ENCODE measurements around the gene HAUS3.
"Not testable (repeated sequence)": the region's sequence is repeated elsewhere in the genome, so short reads cannot be mapped to it uniquely, and the experiment has no call there.

The HAUS3 gene

DNA sequence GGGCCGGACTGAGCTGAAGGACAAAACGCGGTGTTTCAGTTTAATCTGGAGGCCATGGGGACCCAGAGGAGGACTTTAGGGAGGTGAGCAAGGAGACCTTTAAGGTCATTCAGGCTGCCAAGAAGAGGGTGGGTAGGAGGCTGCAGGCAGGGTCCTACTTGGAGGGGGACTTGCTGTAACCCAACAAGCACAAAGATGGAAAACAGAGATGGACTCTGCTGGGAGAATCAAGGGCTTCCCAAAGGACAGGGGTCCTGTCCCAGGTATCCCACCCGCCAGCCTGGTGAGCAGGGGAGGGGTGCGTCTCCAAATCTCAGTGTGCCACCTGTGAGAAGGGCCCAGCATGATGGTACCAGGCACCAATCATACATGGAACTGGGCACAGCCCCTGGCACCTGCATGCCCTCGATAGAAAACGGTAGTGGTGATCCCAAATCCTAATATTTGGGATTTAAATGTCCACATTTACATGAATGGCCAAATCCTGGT is 3.9 kb upstream of the HAUS3 start:
- no peak overlapping the region for H3K4me3 ChIP-seq (ENCODE audit: low read length)
- H3K4me1 ChIP-seq (ENCODE audit: control insufficient read depth, low read depth, low read length): no peaks in the 10 kb centered on the region
- no peak overlapping the region for H3K27ac ChIP-seq (ENCODE audit: low read length)
- no peak overlapping the region for H3K9ac ChIP-seq (ENCODE audit: low read length)
- H3K9me3 ChIP-seq (ENCODE audit: control insufficient read depth, low read depth, low read length): no peaks in the 10 kb centered on the region
- no peaks in the 10 kb centered on the region for H3K36me3 ChIP-seq (ENCODE audit: control insufficient read depth, low read depth, low read length)
- no peaks in the 10 kb centered on the region for H3K27me3 ChIP-seq (ENCODE audit: control insufficient read depth, insufficient read depth, low read length)

DNA sequence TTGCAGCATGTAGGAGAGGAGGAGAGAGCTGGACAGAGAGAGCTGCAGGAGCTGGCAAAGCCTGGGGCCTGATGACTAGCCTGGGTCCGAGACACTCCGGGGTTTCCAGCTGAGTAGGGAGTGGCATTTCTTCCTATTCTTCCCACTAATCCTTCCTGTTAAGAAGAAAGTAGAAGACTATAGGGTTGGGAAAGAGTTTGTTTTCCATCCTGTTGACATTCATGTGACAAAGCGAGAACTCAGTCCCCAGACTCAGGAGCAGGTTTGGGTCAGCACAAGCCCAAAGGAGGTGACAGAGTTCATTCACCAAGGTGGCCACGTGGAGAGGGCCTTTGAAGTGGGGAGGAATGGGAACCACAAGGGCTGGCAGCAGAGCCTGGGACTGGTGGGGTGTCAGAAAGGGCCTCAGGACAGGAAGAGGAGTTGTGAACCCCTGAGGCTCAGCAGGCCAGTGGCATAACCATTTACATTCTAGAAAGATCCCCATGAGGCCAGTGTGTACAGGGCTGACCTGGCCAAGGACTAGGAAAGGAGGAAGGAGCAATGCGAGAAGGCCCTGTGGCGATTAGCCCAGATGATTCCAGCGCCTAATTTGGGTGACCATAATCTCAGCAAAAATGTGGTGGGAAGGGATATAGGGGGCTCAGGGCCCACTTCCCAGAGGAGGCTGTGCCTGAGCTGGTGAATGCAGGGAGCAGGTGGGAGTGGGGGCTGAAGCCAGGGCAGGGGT is 3.3 kb upstream of the HAUS3 start:
- H3K9me3 ChIP-seq (ENCODE audit: control insufficient read depth, low read depth, low read length): no peaks in the 10 kb centered on the region
- H3K9ac ChIP-seq (ENCODE audit: low read length): no peak overlapping the region
- no peaks in the 10 kb centered on the region for H3K36me3 ChIP-seq (ENCODE audit: control insufficient read depth, low read depth, low read length)
- peaks cover under 1% of the 10 kb centered on the region for H3K4me1 ChIP-seq (ENCODE audit: control insufficient read depth, low read depth, low read length)
- H3K27me3 ChIP-seq (ENCODE audit: control insufficient read depth, insufficient read depth, low read length): no peaks in the 10 kb centered on the region
- no peak overlapping the region for H3K27ac ChIP-seq (ENCODE audit: low read length)
- no peak overlapping the region for H3K4me3 ChIP-seq (ENCODE audit: low read length)

DNA sequence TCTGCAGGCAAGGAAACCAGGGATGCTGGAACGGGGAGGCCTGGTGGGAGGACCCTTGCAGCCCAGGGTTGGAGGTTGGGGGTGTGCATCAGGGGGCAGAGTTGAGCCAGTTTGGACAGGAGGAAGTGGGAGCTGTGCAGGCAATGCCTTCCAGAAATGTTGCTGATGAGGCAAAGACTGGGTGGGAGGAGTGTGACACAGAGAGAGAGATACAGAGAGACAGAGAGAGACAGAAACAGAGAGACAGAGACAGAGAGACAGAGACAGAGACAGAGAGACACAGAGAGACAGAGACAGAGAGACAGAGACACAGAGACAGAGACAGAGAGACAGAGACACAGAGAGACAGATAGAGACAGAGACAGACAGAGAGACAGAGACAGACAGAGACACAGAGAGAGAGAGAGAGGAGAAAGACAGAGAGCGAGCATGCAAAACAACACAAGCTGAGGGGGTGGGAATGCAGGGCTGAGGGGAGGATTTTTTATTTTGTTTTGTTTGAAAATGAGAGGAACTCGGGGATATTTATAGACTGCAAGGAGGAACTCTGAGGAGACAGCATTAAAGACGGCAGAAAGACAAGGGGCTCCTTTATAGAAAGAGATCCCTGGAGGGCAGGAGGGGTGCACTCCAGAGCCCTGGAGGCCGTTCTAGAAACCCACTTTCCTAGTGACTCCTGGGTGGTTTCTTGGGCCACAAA is 1.9 kb upstream of the HAUS3 start:
- H3K4me1 ChIP-seq (ENCODE audit: control insufficient read depth, low read depth, low read length): peaks cover 11% of the 10 kb centered on the region
- no peaks in the 10 kb centered on the region for H3K9me3 ChIP-seq (ENCODE audit: control insufficient read depth, low read depth, low read length)
- H3K4me3 ChIP-seq (ENCODE audit: low read length): no peak overlapping the region
- no peaks in the 10 kb centered on the region for H3K27me3 ChIP-seq (ENCODE audit: control insufficient read depth, insufficient read depth, low read length)
- no peak overlapping the region for H3K9ac ChIP-seq (ENCODE audit: low read length)
- peaks cover 6% of the 10 kb centered on the region for H3K36me3 ChIP-seq (ENCODE audit: control insufficient read depth, low read depth, low read length)
- no peak overlapping the region for H3K27ac ChIP-seq (ENCODE audit: low read length)

DNA sequence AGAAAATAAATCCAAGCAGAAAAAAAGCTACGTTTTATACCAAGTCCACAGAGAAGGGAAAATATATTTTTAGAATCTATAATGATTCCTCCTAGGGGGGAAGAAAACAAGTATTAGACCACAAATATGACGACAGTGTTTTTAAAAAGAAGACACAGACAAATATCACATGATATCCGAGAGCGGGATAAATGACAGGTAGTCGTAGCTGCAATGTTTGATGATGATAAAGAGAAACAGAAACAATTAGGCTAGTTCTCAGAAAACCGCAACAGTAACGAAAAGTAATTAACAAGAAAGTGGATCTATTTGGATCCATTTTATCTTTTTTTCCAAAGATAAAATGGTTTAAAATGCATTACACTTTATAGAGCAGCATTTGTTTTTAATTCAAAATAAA is 918 bp downstream of the HAUS3 start:
- Histone ChIP-seq H3K36me3 (ENCODE audit: control insufficient read depth, low read depth, low read length) (peaks cover 22% of the 10 kb centered on the region), H3K27ac (ENCODE audit: low read length) (no peak overlapping the region), H3K4me1 (ENCODE audit: control insufficient read depth, low read depth, low read length) (peaks cover 11% of the 10 kb centered on the region), H3K27me3 (ENCODE audit: control insufficient read depth, insufficient read depth, low read length) (no peaks in the 10 kb centered on the region), H3K9ac (ENCODE audit: low read length) (peak overlapping the region; percentile 69), H3K9me3 (ENCODE audit: control insufficient read depth, low read depth, low read length) (no peaks in the 10 kb centered on the region), H3K4me3 (ENCODE audit: low read length) (peak overlapping the region; percentile 64)

DNA sequence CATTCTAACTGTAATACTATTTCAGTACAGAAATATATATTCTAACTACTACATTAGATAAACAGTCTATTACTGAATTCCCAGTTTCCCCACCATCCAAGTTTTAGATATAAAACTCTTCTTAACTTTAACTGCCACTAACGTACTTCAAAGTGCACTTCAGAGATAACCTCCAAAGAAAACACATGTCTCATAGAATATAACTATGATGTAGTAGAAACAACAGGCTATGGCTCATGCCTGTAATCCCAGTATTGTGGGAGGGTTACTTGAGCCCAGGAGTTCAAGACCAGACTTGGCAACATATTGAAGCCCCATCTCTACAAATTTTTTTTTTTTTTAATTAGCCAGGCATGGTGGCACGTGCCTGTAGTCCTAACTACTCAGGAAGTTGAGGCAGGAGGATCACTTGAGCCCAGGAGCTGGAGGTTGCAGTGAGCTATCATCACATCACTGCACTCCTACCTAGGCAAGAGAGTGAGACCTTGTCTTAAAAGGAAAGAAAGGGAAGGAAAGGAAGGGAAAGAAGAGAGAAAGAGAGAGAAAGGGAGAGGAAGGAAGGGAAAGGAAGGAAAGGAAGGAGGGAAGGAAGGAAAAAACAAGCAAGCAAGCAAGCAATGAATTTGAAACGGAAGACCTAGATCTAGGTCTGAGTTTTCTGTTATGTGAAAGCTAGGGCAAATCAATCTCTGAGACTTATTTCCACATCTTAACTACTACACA is 4.8 kb downstream of the HAUS3 start:
- H3K27ac ChIP-seq (ENCODE audit: low read length): no peak overlapping the region
- H3K27me3 ChIP-seq (ENCODE audit: control insufficient read depth, insufficient read depth, low read length): no peaks in the 10 kb centered on the region
- no peak overlapping the region for H3K4me3 ChIP-seq (ENCODE audit: low read length)
- peaks cover 11% of the 10 kb centered on the region for H3K4me1 ChIP-seq (ENCODE audit: control insufficient read depth, low read depth, low read length)
- no peak overlapping the region for H3K9ac ChIP-seq (ENCODE audit: low read length)
- H3K9me3 ChIP-seq (ENCODE audit: control insufficient read depth, low read depth, low read length): no peaks in the 10 kb centered on the region
- peaks cover 44% of the 10 kb centered on the region for H3K36me3 ChIP-seq (ENCODE audit: control insufficient read depth, low read depth, low read length)

DNA sequence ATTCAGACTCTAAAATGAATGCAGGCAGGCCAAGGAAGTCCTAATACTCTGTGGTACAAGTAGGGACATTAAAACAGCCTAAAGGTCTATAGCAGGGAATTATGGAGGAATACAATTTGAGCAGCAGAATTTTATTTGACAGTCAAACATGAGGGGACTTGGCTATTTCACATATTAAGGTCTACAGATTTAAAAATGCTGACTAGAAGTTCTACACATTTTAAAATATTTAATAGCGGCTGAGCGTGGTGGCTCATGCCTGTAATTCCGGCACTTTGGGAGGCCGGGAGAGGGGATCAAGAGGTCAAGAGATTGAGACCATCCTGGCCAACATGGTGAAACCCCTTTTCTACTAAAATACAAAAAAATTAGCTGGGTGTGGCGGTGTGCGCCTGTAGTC is 10.8 kb downstream of the HAUS3 start:
- Histone ChIP-seq H3K4me3 (ENCODE audit: low read length) (no peak overlapping the region), H3K9me3 (ENCODE audit: control insufficient read depth, low read depth, low read length) (no peaks in the 10 kb centered on the region), H3K36me3 (ENCODE audit: control insufficient read depth, low read depth, low read length) (peaks cover 28% of the 10 kb centered on the region), H3K27me3 (ENCODE audit: control insufficient read depth, insufficient read depth, low read length) (no peaks in the 10 kb centered on the region), H3K4me1 (ENCODE audit: control insufficient read depth, low read depth, low read length) (no peaks in the 10 kb centered on the region), H3K27ac (ENCODE audit: low read length) (no peak overlapping the region), H3K9ac (ENCODE audit: low read length) (no peak overlapping the region)

DNA sequence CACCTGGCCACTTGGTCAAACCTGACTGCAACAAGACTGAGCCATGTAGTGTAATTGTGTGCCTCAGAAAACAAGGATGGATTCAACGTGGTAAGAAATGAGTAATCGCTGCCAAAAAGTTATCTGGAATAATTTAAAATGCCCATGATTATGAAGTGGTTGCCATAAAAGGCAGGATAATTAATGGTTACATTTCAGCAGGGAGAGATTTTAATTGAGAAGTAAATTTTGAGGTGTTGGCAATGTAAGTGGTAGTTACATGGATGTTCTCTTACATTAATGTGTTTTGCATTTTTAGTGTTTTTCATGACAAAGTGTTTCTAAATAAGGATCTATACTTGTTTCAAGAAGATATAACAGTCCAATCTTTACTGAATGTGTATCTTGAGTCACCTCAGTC is 15.7 kb downstream of the HAUS3 start:
- Histone ChIP-seq H3K27ac (ENCODE audit: low read length) (no peak overlapping the region), H3K9me3 (ENCODE audit: control insufficient read depth, low read depth, low read length) (no peaks in the 10 kb centered on the region), H3K4me3 (ENCODE audit: low read length) (no peak overlapping the region), H3K4me1 (ENCODE audit: control insufficient read depth, low read depth, low read length) (peaks cover 19% of the 10 kb centered on the region), H3K27me3 (ENCODE audit: control insufficient read depth, insufficient read depth, low read length) (no peaks in the 10 kb centered on the region), H3K36me3 (ENCODE audit: control insufficient read depth, low read depth, low read length) (peaks cover 6% of the 10 kb centered on the region), H3K9ac (ENCODE audit: low read length) (no peak overlapping the region)

DNA sequence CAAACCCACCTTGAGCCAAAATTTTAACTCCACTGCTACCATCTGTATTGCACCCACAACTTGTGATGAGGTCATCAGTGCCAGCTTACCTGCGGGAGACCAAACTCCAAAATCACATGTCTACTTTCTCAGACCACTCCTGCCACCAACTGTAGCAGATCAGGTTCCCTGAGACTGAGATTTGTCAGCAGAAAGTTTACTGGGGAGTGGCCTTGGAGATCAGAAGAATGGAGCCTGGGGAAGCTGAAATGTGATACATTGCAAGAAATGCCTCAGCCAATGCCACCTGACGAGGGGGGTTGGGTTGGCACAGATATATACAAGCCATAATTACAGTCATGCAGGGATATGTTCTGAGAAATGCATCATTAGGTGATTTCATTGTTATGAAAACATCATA is 19.1 kb downstream of the HAUS3 start:
- H3K27ac ChIP-seq (ENCODE audit: low read length): no peak overlapping the region
- H3K9me3 ChIP-seq (ENCODE audit: control insufficient read depth, low read depth, low read length): no peaks in the 10 kb centered on the region
- no peaks in the 10 kb centered on the region for H3K36me3 ChIP-seq (ENCODE audit: control insufficient read depth, low read depth, low read length)
- H3K9ac ChIP-seq (ENCODE audit: low read length): no peak overlapping the region
- peaks cover 28% of the 10 kb centered on the region for H3K4me1 ChIP-seq (ENCODE audit: control insufficient read depth, low read depth, low read length)
- no peaks in the 10 kb centered on the region for H3K27me3 ChIP-seq (ENCODE audit: control insufficient read depth, insufficient read depth, low read length)
- H3K4me3 ChIP-seq (ENCODE audit: low read length): no peak overlapping the region

DNA sequence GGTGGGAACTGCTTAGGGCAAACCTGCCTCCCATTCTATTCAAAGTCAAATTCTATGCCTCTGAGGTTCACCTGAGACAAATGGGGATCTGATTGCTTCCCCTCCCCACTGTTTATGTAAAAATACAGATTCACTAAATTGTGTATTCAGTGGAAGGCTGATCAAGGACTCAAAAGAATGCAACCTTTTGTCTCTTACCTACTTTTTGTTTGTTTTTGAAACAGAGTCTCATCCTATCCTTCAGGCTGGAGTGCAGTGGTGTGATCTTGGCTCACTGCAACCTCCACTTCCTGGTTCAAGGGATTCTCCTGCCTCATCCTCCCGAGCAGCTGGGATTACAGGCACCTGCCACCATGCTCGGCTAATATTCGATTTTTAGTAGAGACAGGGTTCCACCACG is 20.5 kb downstream of the HAUS3 start:
- H3K27me3 ChIP-seq (ENCODE audit: control insufficient read depth, insufficient read depth, low read length); H3K9me3 ChIP-seq (ENCODE audit: control insufficient read depth, low read depth, low read length); H3K36me3 ChIP-seq (ENCODE audit: control insufficient read depth, low read depth, low read length): not testable (repeated sequence)
- Histone ChIP-seq H3K9ac (ENCODE audit: low read length) (peak overlapping the region; percentile 20), H3K4me3 (ENCODE audit: low read length) (peak overlapping the region; percentile 18), H3K4me1 (ENCODE audit: control insufficient read depth, low read depth, low read length) (peaks cover 28% of the 10 kb centered on the region), H3K27ac (ENCODE audit: low read length) (peak overlapping the region; percentile 10)

DNA sequence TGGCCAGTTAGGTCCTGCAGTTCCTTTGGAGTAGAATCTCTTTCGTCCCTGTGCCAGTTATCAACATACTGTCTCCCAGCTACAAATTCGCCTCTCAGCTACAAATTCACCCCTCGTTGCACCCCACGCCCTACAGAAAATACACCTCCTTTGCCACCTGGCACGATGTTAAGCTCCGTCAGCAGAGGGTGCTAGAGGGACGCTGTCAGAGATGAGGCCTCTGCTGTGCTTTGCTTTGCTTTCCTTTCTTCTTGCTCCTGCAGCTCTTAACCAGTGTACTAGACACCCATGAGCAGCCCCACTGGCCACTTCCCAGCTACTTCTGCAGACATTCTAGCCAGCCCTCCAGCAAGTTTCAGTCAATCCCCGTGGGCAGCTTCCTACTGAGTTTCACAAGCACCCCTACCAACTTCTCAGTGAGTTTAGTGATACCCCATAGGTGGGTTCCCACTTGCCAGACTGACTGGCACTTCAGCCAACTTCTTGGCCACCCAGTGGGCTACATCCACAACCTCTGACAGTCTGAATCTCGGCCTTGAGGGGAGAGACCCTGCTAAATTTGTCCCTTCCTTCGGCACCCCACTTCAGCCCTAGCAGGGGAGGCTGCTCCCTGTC is 21.8 kb downstream of the HAUS3 start:
- Histone ChIP-seq H3K4me3 (ENCODE audit: low read length) (peak overlapping the region; percentile 10), H3K9me3 (ENCODE audit: control insufficient read depth, low read depth, low read length) (no peaks in the 10 kb centered on the region), H3K36me3 (ENCODE audit: control insufficient read depth, low read depth, low read length) (no peaks in the 10 kb centered on the region), H3K4me1 (ENCODE audit: control insufficient read depth, low read depth, low read length) (peaks cover 39% of the 10 kb centered on the region), H3K27ac (ENCODE audit: low read length) (no peak overlapping the region), H3K27me3 (ENCODE audit: control insufficient read depth, insufficient read depth, low read length) (no peaks in the 10 kb centered on the region), H3K9ac (ENCODE audit: low read length) (no peak overlapping the region)

DNA sequence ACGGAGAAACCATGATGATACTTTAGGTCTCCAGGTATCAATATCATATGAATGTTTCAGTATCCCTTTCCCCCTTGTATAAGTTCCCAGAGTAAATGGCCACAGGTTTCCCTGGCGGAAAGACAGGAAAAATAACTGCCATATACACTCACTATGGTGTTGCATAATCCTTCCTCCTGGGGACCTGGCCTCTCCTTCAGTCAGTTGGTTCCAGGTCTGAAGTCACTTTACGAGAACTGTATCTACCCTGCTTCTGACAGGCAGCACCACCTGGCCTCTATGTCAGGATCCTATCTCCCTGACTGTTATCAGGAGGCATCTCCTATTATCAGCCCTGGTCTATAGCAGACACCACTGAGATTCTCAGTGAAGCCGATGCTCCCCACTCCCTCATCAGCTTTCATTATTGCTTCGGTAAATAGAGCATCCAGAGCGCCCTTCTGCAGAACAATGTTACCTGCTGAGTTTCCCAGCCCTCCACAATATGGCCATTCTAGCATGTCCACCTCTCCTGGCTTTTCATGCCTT is 22.6 kb downstream of the HAUS3 start:
- Histone ChIP-seq H3K4me1 (ENCODE audit: control insufficient read depth, low read depth, low read length) (peaks cover 41% of the 10 kb centered on the region), H3K4me3 (ENCODE audit: low read length) (no peak overlapping the region), H3K36me3 (ENCODE audit: control insufficient read depth, low read depth, low read length) (no peaks in the 10 kb centered on the region), H3K9ac (ENCODE audit: low read length) (no peak overlapping the region), H3K27me3 (ENCODE audit: control insufficient read depth, insufficient read depth, low read length) (no peaks in the 10 kb centered on the region), H3K9me3 (ENCODE audit: control insufficient read depth, low read depth, low read length) (no peaks in the 10 kb centered on the region), H3K27ac (ENCODE audit: low read length) (no peak overlapping the region)
